ENCODE data around the gene FHOD3. TPM values are rescaled to one million over a fixed set of nuclear protein-coding genes. Genes with fewer than 3 reads are reported as not detected.

Gene FHOD3
- total and polyA plus RNA-seq, 9 of the 15 experiments (the other 6 are each of a cell fraction or from before 2014, with no cell fraction given) = 0.11 TPM; not detected in 8

- no peak for TF ChIP-seq CHD7 (IDR thresholded peaks at IDR 0.05; ENCODE audit: low read depth, low read length)
- no peak for TF ChIP-seq HMG20B (CRISPR knock-in tag; IDR thresholded peaks at IDR 0.05)
- no peak for TF ChIP-seq MTA2 (IDR thresholded peaks at IDR 0.05; ENCODE audit: low read depth)
Measured at GRCh38 chr18:36375118-36375517, 77.6 kb downstream of the FHOD3 start (continued).

Measured in K562 (cell line).